ENCODE results near the gene PLOD1.
"Not testable (repeated sequence)": the region's sequence is repeated elsewhere in the genome, so short reads cannot be mapped to it uniquely, and the experiment has no call there.

The PLOD1 gene

DNA sequence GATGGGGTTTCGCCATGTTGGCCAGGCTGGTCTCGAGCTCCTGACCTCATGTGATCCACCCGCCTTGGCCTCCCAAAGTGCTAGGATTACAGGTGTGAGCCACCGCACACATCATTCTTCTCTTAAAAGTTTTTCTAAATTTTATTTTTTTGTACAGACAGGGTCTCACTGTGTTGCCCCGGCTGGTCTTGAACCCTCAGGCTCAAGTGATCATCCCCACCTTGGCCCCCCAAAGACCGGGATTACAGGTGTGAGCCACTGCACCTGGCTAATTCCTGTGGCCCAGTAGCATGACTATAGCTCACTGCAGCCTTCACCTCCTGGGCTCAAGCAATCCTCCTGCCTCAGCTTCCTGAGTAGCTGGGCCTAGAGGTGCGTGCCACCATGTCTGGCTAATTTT lies 5.3 kb downstream of the PLOD1 start:
- DNase-seq = not testable (repeated sequence)

DNA sequence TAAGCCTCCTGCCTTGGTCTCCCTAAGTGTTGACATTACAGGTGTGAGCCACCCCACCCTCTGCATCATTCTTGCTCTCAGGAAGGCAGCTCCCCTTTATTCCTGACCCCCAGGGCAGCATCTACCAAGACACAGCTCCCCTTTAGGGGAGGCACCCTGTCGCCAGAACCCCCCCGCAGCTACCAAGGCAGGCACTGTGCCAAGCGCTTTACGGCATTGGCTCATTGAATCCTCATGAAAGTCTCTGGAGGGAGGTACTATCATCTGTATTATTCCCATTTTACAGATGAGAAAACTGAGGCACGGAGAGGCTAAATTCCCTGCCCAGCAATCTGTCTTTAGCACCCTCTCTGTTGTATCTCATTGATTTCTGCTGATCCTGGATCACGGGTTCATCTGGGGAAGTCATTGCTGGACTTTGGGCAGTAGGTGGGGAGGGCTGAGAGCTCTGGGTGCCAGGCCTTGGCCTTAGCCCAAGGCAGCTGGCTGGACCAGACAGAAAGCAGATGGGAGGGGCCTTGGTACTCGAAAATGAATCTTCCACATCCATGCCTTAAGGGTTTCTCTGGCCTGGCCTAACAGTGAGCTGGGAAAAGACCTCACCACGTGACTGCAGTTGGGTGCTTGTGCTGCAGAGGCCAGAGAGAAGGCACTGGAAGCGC lies 5.9 kb downstream of the PLOD1 start:
- DNase-seq = no peak

DNA sequence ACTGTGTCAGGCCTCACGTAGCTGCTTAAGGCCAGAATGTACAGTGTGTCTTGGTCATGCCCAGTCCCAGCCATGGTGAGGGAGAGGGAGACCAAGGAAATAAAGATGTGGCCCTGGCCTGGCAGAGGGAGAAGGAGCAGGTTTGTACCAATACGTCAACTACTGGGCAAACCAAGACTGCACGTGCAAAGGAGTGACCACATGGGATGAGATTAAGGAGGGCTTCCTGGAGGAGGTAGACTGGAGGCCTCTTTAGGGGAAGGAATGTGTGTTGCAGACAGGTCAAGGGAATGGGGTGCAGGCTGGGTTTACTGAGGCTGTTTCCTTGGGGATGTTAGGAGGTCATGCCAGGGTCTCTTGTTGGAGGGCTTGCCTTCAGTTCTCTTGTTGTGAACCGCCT lies 7.8 kb downstream of the PLOD1 start:
- DNase-seq = no peak

DNA sequence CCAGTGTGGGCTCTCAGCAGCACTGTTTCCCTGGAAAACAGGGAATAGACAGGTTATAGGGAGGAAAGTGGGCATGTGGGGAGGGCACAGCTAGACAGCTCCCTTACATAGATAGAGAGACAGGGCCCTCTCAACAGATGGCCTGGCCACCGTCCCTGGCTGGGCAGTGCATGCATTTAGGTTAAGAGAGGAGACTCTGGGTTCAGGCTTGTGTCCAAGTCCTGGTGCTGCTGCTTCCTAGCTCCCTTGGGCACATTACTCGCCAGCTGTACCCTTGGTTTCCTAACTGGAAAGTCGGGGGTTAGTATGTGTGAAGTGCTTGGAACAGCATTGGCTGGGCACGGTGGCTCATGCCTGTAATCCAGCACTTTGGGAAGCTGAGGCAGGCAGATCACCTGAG lies 9.1 kb downstream of the PLOD1 start:
- no peak for DNase-seq

DNA sequence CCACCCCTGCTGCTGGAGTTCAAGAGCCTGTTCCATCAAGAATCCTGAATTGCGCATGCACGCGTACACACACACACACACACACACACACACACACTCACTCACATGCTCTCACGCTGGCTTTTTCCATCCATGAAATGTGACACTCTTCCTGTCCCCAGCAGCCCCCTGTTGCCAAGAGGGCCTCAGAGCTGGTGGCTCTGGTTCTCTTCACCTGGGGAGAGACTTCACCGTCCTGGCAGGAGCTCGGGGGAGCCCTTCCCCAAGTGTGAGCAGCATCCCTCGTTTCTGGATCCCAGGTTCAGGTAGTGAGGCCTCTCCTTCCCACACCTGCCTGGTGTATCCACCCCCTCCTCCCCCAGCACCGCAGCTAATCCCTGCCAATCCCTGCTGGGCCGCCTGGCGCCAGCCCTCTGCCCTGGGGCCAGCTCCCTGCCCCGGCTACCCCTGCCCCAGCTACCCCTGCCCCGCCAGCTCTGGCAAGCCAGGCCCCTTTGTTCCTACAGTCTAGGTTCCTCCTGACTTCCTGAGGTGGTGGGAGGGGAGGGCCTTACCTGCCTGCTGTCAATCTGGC lies 9.9 kb downstream of the PLOD1 start:
- DNase-seq = no peak

GRCh38 chr1:11946647-11947046 lies 12.1 kb downstream of the PLOD1 start:
- DNase-seq = no peak

- no peak for DNase-seq
Measured at GRCh38 chr1:11948822-11949458, 14.4 kb downstream of the PLOD1 start.

GRCh38 chr1:11951901-11952300 lies 17.4 kb downstream of the PLOD1 start:
- DNase-seq = no peak

DNA sequence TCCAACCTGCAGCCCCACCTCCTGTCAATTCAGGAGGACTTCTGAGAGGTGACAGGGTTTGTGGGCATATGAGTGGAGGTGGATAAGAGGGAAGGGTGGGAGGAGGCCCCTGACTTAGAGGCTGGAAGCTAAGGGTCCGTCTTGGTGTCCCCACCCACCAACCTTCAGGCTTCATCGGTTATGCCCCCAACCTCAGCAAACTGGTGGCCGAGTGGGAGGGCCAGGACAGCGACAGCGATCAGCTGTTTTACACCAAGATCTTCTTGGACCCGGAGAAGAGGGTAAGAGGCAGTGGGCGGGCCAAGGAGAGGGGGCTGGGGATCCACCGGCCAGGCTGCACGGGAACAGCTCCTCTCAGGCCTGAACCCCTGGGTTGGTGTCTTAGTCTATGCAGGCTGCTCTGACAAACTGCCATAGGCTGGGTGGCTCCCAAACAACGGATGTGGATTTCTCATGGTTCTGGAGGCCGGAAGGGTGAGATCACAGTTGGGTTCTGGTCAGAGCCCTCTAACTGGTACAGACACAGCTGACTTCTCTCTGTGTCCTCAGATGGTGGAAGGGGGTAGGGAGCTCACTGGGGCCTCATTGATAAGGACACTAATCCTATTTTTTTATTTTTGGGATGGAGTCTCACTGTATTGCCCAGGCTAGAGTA lies 18.1 kb downstream of the PLOD1 start:
- DNase-seq = no peak

- DNase-seq = no peak
Measured at GRCh38 chr1:11955221-11955620, 20.7 kb downstream of the PLOD1 start.

DNA sequence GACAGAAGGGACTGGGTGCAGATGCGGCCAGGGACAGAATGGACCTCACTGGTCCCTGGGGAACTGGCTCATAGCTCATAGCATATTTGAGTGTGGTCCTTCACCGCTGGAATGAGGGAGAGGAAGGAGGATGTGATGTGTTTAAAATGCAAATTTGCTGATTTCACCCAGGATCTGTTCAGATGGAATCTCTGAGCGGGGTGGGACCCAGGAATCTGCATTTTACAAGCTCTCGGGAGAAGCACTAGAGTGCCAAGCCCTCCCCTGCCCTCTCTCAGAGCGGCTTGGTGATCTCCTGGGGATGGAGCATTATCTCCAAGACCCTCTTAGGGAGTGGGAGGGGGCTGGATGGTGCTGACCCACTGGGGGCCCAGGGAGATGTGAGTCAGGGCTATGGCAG lies 22.9 kb downstream of the PLOD1 start:
- DNase-seq = no peak

DNA sequence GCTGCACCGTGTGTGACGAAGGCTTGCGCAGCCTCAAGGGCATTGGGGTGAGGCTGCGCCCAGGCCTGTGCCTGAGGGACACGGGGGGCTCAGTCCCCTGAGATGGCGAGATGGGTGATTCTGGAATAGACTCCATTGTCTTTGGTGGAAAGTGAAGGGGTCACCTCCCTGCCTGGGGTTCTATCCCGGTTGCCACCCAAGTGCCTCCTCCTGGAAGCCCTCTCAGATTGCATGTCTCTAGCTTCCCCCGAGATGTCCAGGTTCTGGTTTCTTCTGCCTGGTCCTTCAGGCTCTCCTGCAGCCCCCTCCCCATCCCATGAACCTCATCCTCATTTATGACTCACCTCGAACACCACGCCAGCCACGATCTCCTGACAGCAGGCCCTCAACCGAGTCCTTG lies 23.4 kb downstream of the PLOD1 start:
- DNase-seq = no peak

- no peak for DNase-seq
Measured at GRCh38 chr1:11960276-11960675, 25.8 kb downstream of the PLOD1 start.

GRCh38 chr1:11960715-11961114 lies 26.2 kb downstream of the PLOD1 start:
- DNase-seq = no peak

DNA sequence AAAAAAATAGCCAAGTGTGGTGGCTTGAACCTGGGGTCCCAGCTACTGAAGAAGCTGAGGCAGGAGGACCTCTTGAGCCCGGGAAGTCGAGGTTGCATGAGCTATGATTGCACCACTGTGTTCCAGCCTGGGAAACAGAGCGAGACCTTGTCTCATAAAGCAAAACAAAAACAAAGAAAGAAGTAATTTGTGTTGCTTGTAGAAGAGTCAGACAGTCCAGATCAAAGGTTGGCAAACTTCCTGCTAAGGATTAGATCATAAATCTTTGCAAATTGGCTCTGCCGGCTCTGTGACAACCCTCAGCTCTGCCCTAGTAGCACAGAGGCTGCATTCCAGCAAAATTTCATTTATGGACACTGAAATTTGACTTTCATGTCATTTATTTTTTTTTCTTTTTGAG lies 26.7 kb downstream of the PLOD1 start:
- no peak for DNase-seq

GRCh38 chr1:11963622-11964021 lies 29.1 kb downstream of the PLOD1 start:
- DNase-seq = no peak

GRCh38 chr1:11964656-11965055 lies 30.1 kb downstream of the PLOD1 start:
- no peak for DNase-seq

- DNase-seq = no peak
Measured at GRCh38 chr1:11967028-11967547, 32.6 kb downstream of the PLOD1 start.

DNA sequence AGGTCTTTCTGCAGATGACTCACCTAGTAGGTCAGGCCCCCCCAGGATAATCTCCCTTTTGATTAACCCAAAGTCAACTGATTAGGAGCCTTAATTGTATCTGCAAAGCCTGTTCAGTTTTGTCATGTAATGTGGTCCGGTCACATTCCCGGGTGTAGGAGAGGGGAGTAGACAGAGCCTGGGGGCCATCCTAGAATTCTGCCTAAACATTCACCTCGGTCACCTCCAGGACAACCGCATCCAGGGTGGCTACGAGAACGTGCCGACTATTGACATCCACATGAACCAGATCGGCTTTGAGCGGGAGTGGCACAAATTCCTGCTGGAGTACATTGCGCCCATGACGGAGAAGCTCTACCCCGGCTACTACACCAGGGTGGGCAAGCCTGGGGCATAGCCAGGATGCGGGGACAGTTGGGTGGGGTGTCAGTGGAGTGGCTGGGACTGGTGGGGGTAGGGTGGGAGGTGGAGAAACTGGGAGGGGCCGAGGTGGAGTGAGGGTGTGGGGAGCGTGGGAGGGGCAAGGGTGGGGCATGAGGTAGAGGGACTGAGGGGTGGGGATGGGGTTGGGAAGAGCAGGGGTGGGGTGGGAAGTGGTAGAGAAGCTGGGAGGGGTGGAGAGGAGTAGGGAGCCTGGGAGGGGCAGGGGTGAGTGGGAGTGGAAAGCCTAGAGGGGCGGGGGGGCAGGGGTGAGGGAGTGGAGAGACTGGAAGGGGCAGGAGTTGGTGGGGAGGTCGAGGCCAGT lies 36.1 kb downstream of the PLOD1 start:
- no peak for DNase-seq

- DNase-seq = no peak
Measured at GRCh38 chr1:11977625-11978024, 43.1 kb downstream of the PLOD1 start.

- DNase-seq = no peak
Measured at GRCh38 chr1:11978301-11978700, 43.8 kb downstream of the PLOD1 start.

- no peak for DNase-seq
Measured at GRCh38 chr1:11979028-11979850, 44.7 kb downstream of the PLOD1 start.
